Activated CD4-positive, alpha-beta T cell treated with anti-CD3 and anti-CD28 coated beads, Interleukin-2, amount 50 U/mL, for 16 hours (primary cell): ENCODE measurements around the gene CBFA2T3.

Source experiments
- DNase-seq: peaks from one replicate; pipeline ENCODE4 v3.0.0-alpha.2; 2020

CBFA2T3 gene

DNA sequence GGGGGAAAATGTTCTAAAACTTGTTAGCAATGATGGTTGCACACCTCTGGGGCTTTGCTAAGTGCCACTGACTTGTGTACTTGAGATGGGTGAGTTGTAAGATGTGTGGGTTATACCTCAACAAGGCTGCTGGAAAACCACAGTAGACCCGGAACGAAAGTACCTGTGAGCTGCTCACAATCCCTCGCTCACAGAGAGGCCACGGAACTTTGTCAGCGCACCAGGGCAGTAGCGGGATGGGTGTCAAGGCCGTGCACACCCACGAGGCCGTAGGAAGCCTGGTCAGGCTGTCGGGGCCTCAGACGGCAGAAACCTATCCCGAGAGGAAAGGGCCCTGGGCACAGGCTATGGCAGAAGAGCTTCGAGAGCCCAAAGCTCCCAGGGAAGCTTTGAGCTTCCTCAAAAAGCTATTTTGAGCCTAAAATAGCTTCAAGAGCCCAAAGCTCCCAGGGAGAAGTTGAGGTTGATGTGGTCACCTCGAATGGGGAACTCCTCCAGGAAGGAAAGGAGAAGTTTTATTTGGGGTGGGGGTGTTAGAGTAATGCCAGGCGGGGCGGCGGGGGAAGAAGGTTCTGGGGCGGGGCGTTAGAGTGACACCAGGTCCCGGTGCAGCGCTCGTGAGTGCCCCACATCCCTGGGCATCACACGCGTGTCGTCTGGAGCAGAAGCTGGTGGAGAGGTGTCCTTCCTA, 19.0 kb downstream of the CBFA2T3 start:
- peak; percentile 44 for DNase-seq

DNA sequence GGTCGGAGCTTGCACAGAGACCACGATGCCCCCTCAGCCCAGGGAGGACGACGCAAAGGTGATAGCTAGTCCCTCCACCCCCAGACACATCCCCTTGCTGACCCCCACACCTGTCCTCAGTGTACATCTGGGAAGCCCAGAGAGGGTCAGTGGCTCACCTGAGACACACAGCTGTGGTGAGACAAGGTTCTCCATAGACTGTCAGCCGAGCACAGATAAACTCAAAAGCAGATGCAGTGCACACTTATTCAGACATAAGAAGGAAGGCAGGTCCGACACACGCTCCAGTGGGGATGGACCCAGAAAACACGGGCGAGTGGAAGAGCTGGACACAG, 19.6 kb downstream of the CBFA2T3 start:
- no peak for DNase-seq

DNA sequence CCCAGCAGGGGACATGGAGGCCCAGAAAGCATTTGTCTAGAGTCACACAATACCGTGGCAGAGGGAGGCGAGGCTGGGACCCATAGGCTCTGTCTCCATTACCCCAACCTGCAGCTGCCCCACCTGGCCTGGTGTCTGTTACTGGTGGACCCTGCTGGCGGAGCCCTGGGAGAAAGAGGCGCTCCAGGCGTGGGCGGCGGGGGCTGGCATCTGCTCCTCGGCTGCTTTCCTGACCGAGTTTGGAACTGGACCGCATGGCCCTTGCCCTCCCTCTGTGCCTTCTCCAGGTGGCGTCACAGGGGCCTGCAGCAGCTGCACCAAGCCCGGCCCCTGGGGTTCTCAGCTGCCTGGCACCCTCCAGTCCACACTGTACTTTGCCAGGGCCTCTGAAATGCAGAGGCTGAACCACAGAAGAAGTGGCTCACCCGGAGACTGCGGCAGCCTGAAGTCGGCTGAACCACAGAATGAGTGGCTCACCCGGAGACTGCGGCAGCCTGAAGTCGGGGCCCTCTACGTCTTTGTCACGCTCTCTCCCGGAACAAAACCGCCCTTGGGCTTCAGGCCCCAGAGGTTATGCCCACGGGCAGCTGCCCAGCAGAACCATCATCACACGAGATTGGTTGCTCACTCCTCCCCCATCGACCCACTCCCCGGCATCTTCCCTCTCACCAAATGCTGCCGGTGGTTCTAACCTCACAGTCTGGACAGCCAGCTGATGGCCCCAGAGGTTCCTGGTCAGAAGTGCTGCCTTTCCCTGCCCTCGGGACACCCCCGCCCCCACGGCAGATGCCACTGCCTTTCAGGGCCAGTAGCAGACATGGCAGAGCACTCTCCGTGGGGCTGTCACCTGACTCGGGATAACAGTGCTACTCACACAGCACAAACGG, 20.2 kb downstream of the CBFA2T3 start:
- DNase-seq, result no peak

DNA sequence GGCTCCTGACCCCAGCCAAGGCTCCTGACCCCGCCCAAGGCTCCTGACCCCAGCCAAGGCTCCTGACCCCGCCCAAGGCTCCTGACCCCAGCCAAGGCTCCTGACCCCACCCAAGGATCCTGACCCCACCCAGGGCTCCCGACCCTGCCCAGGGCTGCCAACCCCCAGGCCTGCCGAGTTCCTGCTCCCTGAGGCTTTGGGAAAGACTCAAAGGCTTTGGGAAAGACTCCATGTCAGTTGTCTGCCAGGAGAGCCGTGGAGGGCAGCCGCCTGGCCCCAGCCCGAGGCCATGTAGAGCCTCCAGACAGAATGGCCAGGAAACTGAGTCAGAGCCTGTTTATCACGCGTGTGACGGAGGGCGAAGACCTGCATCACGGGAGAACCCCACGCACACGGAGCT, 21.1 kb downstream of the CBFA2T3 start:
- DNase-seq, result no peak

DNA sequence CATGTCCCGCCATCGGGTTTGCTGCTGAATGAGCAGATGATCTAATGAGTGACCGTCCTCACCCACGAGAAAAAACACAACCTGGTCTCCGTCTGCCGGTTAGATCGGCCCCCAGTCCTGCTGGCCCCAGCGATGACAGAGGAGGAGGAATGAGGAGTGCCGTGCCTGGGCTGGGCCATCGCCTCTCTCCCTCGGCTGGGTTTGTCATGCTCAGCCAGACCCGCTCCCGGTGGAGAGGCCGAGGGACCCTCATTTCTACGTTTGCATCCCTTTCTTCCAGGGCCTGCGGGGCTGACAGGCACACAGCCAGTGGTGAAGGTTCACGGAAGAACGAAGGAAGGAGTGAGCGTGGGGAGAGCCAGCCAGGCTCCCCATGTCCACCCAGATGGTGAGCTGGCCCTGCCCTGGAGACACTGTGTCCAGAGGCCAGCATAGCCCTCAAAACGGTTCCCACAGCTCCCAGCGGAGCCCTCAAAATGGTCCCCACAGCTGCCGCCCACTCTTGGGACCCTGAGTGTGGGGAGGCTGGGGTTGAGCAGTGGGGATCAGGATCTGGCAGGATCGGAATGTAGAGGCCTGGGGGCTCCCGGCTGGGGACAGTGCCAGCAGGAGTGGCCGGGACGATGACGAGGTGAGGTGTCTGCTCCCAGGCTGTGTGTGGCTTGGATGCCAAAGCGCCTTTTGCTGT, 23.9 kb downstream of the CBFA2T3 start:
- DNase-seq, result no peak

DNA sequence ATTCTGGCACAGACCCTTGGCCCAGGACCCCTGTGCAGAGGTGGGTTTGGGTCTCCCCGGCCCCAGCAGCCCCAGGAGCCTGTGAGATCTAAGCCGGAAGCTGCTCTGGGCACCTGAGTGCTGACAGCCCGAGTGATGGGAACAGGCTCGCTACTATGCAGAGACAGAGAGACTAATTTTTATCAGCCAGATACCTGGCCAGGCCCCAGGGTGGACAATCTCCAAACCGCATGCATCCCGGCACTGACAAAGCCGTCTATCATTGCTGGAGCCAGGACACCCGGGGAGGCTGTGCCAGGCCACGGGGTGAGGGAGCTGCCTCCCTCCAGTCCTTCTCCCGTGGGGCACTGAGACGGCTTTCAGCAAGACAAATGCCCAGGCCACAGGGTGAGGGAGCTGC, 25.0 kb downstream of the CBFA2T3 start:
- DNase-seq, result no peak

DNA sequence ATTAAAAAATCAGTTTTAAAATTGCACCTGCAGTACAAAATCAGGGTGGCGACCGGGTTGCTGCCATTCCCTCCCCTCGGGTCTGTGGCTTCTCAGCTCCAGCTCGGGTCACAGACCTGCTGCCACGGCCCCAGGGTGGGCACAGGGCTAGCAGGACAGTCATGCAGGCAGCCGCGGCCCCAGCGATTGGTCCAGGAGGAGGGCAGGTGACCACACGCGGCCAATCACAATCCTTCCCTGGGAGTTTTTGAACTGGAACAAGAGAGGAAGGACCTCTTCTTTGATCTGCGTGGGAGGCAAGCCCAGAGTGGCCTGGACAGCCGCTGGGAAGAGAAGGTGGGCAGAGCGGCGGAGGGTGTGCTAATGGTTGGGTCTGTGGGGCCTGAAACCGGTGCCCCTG, 25.5 kb downstream of the CBFA2T3 start:
- no peak for DNase-seq

DNA sequence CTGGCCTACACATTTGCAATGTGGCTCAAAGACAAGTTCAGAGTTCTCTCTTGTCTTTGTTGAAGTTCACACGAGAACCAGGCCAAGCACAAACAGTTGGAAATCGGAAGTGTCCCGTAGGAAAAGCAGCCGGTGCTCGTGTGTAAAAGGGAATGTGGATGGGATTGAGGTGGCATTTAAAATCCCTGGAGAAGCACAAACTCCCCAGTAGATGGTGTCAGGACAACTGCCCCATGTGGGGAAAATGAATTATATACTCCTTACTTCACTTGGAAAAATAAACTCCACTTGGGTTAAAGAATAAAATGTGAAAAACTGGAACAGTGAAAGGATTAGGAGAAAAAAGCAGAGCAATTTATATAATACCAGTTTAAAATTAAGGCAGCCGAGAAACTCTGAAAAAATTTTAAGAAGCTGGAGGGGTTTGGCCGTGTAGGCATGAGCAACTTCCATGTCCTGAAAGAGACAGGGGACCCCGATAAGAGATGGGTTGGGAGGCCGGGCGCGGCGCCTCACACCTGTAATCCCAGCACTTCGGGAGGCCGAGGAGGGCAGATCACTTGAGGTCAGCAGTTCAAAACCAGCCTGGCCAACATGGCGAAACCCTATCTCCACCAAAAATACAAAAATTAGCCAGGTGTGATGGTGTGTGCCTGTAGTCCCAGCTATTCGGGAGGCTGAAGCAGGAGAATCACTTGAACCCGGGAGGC, 28.1 kb downstream of the CBFA2T3 start:
- DNase-seq, result no peak

DNA sequence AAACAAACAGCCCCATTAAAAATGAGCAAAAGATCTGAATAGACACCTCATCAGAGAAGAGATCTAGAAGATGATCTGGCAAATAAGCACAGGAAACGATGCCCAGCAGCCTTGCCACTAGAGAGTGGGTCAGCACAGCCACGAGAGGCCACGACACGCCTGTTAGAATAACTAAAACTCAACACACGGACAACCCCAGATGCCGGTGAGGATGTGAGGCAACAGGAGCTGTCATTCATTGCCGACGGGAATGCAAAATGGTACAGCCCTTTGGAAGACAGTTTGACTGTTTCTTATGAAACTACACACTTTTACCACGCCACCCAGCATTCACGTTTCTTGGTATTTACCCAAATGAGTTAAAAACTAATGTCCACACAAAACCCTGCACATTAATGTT, 31.5 kb downstream of the CBFA2T3 start:
- DNase-seq, result no peak

DNA sequence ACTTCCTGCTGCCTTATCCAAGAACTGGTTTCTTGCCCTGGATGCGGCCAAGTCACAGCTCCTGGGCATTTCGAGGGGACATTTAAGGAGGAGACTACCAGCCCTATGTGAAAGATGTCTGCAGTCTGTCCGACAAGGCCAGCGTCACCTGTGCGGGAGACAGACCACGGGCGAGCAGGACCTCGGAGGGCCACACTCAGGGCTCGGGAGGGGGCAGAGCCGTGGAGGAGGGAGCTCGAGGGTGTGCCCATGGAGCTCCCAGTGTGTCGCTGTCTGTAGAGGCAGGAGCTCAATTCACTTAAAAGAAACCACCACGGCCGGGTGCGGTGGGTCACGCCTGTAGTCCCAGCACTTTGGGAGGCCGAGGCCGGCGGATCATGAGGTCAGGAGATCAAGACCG, 33.3 kb downstream of the CBFA2T3 start:
- no peak for DNase-seq

DNA sequence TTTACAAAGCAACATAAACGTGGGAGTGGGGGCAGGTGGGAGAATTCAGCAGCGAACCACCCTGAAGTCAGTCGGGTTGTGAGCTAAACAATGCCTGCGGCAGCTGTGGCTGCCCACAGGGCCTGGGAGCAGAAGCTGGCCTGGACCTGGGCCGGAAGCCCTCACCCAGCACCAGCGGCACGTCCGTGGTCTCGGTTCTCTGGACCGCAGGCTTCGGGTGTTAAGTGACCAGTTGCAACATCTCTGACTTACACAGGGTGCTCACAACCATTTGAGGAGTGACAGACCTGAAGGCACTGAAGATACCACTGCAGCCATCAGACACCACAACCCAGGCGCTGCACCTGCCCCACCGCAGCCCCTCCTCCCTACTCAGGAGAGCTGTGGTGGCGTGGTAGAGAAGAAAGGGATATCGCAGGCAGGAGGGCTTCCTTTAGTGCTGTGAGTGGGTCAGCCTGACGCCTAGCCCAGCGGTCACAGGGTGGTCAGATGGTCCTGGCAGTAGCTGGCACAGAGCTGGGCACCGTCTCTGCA, 33.8 kb downstream of the CBFA2T3 start:
- no peak for DNase-seq

DNA sequence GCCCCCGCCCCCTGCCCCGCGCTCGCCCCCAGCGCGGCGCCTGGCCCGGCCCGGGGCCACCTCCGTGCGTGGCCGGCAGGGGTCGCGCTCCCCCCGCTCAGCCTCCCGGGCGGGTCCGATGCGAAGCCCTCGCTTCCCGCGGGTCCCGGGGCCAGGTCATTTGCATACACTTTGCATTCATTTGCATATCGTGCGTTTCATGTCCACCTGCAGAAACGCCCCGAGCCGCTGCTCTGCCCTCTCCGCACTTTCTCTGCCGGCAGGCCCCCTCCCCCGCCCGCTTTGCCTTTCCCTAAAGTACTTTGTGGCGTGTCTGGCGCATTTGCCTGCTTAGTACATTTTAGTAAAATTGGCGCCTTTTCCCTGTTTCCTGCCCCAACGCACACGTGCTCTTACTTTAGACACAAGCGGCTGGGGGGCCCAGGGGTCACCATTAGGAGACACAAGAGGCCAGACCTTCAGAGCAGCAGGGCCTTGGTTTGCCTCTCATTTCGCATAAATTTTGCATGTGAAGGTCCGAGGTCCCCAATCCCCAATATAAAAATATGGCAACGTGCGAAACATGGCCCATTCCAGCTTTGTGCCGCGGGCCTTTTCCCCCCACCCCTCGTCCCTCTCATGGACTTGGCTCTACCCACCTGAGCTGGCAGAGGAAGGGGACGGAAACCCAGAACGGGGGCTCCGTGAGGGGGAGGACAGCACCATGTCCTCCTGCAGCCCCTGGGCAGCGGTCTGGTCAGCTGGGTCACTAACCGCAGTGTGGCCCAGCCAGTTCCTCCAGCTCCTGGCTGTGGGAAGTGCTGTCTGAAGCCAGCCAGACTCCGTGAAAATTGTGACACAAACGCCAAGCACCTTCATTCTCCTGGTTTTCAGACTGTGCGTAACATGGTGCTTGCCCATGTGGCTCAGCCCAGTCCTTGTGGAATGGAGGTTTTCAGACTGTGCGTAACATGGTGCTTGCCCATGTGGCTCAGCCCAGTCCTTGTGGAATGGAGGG, 34.8 kb downstream of the CBFA2T3 start:
- peak; percentile 50 for DNase-seq

DNA sequence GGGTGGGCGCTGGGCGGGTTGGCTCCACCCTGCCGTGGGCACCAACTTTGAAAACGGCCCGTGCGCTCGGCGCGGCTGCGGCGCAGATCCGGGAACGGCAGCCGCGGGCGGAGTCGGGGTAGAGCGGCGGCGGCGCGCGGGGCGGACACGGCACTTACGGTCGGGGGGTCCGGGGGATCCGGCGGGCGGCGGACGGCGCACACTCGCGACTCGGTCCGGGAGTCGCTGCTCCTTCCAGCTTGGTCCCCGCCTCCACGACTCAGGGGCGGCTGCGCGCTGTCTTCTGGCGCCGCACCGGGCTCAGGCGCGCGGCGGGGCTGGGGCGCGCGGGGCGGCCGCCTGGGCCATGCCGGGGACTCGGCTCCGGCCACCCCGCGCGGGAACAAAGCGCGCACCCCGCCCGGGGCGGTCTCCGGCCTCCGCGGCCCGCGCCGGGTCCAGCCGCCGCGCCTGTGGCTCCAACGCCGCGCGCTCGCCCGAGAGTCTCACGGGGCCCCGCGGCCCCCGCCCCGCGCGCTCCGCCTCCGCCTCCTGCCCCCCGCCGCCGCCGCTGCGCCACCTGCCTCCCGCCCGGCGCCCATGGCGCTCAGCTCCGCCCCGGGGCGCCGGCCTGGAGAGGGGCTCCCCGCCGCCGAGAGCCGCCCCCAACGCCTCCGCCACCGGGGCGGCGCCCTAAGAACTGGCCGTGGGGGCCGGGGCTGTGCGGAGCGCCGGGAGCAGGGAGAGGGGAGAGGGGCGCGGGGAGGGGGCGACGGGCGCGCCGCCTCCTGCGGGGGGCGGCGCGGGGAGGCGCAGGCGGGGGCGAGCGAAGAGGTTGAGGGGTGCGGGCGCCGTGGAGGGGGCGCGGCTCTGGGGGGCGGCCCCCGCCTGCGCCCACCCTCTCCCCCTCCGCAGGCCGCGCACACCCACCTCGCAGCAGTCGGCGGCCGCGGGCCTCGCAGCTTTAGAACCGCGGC, 35.9 kb downstream of the CBFA2T3 start:
- DNase-seq, result no peak

DNA sequence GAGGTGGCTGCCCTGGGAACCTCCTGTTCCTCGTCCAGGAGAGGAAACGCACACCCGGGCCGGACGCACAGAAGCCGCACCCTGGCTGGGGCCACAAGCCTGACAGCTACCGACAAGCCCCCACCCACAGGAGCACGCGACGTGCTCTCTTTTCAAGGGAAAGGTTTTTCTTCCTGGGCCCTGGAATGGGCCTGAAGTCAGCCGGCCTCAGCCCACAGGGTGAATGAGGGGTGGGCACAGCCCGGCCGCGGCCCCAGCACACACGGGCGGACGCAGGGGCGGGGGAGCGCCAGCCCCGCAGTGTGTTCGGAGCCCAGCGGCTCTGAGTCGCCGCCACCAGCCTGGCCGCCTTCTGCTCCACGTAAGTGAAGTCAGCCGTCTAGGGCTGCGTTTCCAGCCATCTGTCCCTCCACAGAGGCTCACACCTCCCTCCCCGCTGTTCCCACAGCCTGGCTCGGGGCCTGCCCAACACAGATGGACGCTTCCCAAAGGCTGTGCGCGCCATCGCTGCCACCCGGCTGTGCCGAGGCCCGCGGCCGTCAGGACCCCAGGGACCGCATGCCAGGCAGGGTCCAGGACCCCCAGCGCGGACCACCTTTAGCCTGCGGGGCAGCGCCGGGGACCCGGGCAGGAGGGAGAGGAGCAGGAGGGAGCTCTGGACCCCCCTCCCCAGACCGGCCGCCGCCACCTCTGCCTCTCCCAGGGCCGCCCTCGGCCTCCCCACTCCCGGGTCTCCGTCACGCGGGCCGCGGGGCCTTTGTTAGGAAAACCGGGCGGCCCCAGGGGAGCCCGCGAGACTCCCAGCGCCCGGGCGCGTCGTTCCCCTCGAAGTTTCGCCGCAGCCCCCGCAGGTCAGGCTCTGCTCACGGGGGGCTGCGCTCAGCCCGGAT, 36.8 kb downstream of the CBFA2T3 start:
- DNase-seq, result no peak

DNA sequence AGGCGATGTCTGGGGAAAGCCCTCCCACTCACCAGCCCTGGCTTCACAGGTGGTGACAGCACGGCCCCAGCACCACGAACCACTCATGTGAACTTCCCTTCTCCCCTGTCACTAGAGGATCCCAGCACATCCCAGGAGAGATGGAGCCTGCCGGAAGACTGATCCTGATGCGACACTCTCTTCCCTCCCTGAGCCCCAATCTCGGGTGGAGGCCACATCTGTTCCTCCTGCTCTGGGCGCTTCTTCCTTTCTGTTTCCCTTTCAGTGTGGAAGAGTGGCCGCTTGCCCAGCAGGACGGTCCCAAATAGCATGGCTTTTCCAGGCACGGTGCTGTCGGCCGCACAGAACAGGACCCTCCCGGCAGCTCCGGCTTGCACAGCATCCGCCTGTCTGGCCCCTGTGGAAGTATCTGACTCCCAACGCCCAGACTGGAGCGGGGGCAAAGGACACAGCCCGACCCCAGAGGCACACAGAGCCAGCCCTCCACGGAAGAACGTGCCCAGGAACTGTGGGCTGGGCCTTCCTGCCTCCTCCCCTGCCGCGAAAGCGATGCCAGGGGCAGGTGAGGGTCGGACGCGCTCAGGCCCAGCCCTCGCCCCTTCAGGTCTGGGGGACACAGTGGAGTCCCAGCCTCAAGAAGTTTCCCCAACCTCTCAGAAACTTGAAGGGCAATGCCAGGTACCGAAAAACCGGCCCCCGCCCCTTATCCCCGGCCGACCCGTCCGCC, 37.6 kb downstream of the CBFA2T3 start:
- no peak for DNase-seq

DNA sequence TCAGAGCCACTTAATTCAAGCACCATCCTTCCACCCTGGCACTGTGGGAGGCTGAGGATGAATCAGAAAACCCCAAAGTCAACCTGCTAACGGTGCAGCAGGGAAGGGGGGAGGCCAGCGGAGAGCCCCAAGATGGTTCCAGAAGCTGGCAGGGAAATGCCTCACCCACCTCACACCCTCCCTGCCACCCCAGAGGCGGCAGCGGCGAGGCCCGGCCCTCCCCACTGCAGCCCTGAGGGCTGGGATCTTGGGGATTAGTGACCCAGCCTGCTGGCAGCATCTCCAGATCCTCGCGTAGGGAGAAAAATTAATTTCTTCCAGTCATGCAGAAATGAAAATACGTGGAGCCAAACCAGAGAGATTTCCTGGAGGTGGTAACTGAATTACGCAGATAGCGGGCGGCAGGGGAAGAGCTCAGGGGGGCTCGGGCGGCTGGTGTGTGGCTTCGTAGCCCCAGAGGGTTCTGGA, 38.2 kb downstream of the CBFA2T3 start:
- DNase-seq, result no peak

DNA sequence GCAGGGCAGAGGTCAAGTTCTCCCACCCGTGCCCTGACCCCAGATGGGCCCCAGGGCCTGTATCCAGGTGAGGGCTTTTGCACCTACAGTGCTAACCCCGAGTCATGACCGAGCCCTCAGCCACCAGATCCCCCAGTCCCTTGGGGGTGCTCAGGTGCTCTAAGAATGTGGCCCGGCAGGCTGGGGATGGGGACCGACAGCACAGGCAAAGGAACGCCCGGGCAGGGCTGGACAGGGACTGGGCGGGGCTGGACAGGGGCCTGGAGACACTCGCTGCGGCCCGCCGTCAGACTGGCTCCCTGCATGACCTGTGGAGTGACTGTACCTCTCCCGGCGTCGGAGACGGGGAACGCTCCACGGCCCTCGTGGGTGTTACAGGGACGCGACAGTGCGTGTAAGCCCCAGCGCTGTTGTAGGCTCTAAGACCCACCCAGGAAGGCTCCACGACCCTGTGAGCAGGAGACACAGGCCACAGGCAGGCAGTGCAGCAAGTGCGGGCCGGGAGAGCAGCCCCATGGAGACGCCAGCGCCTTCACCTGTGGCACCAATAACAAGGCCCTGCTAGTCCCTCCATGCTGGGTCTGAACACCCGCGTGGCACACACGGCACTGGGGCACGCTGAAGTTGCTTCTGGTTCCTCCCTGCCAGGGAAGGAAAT, 38.8 kb downstream of the CBFA2T3 start:
- DNase-seq, result no peak

DNA sequence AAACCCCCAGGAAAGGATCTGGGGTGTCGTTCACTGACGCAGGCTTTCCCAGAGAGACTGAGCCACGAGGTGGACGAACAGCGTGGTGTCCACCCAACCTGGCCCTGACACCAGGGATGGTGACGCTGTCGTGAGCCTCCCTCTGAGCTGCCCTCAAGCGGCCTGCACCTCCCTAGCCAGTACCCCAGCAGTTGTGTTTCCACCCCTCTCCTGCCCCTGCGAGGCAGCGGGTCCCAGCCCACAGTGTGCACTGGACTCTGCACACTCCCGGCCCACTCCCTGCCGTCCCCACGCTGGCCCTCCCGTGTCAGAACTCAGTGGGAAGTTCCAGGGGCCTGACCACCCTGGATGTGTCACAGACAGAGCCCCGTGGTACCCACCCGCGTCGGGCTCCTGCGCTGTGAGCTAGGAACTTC, 39.8 kb downstream of the CBFA2T3 start:
- no peak for DNase-seq
